Jurkat, Clone E6-1 (cell line): ENCODE results near the gene SPECC1L.
"Not testable (repeated sequence)": the region's sequence is repeated elsewhere in the genome, so short reads cannot be mapped to it uniquely, and the experiment has no call there.

Experiments
- DNase-seq: peaks from one replicate; pipeline ENCODE4 v3.0.0-alpha.2; 2011; ENCODE audit warnings: low read depth, low spot score
- H3K4me3 ChIP-seq: 2 replicates; pipeline ENCODE4 v1.5.1; 2011; ENCODE audit warnings: mild to moderate bottlenecking, low read length, control low read depth, moderate library complexity

SPECC1L gene

DNA sequence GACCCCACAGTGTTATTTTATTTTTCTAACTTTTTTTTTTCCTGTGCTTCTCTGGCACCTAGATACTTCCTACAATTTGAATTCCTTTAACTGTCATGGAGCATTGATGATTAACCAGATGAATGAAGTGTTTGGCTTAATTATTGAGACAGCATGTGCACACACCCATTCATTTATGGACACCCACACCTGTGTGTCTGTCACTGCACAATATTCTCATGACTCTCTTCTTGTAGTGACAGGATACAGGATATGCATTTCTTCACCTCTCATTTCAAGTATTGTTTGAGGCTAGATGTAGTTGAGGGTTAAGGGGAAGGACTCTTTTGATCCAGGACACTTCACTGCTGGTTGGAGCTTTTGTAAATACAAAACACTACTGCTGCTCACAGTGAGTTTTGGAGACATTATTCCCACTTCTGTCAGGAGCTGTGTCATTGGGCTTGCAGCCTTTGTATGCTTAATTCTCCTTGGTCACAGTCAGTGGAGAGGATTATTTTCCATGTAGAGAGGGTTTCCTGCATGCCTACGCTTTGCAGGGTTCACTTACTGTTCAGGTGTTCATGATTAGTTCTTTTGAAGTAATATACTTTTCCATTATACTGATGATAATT lies 33.5 kb downstream of the SPECC1L start:
- no peak overlapping the region for H3K4me3 ChIP-seq
- peak; percentile 55 for DNase-seq

DNA sequence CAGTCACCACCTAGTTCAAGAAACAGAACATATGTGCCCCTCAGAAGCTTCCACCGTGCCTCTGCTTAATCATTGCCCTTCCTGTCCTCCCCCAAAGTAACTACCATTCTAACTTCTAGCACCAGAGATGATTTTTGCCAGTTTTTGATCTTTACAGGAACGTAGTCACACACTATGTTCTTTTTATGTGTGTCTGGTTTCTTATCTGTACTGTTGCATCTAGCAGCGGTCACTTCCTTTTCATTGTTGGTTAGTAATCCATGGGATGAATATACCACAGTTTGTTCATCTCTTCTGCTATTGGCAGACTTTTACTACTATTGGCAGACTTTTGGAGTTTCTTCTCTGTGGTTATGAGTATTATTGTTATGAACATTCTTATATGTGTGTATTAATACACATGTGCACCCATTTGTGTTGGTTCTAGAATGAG lies 34.6 kb downstream of the SPECC1L start:
- DNase-seq, result peak; percentile 96
- H3K4me3 ChIP-seq, result no peak overlapping the region

DNA sequence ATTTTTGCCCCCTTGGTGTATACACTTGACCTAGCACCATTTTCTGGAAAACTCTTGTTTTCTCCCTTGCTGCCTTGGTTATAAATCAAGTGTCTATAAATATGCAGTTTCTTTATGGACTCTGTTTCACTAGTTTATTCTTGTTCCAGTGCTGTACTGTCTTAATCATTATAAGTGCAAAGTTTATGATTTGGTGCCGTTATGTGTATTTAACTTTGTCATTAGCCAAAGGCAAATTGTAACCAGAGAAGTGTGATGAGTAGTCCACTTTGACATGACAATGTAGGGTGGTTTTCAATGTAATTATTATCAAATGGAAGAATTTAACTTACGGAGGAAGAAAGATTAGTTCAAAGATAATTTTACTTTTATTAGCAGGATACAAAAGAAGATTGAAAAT lies 40.3 kb downstream of the SPECC1L start:
- no peak overlapping the region for H3K4me3 ChIP-seq
- DNase-seq, result no peak

DNA sequence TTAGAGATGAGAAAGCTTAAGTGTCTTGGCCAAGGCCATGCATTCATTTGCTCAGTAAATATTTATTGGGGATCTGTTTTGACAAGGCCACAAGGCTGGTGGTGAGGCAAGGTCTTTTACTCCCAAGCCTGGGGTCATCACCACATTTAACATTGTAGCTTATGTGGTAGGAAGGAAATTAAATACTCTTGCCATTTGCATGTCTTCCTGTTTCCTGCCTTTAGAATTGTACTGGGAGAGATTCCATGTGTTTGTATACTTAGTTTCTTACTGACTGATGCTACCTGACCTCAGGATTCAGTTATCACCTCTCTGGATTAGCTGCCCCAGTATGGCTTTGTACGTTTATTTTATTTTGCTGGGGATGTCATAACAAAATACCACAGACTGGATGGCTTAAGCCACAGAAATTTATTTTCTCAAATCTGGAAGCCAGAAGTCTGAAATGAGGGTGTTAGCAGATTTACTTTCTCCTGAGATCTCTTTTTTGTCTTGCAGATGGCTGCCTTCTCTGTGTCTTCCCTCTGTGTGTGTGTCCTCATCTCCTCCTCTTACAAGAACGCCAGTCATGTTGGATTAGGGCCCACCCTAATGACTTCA lies 44.8 kb downstream of the SPECC1L start:
- DNase-seq, result no peak

DNA sequence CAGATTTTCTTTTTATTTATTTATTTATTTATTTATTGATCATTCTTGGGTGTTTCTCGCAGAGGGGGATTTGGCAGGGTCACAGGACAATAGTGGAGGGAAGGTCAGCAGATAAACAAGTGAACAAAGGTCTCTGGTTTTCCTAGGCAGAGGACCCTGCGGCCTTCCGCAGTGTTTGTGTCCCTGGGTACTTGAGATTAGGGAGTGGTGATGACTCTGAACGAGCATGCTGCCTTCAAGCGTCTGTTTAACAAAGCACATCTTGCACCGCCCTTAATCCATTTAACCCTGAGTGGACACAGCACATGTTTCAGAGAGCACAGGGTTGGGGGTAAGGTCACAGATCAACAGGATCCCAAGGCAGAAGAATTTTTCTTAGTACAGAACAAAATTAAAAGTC lies 45.6 kb downstream of the SPECC1L start:
- not testable (repeated sequence) for DNase-seq, H3K4me3 ChIP-seq

More for the DNA sequence above, 44.8 kb downstream of the SPECC1L start:
- no peak overlapping the region for H3K4me3 ChIP-seq

DNA sequence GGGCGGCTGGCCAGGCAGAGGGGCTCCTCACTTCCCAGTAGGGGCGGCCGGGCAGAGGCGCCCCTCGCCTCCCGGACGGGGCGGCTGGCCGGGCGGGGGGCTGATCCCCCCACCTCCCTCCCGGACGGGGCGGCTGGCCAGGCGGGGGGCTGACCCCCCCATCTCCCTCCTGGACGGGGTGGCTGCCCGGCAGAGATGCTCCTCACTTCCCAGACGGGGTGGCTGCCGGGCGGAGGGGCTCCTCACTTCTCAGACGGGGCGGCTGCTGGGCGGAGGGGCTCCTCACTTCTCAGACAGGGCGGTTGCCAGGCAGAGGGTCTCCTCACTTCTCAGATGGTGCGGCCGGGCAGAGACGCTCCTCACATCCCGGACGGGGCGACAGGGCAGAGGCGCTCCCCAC lies 46.9 kb downstream of the SPECC1L start:
- DNase-seq, H3K4me3 ChIP-seq: not testable (repeated sequence)

DNA sequence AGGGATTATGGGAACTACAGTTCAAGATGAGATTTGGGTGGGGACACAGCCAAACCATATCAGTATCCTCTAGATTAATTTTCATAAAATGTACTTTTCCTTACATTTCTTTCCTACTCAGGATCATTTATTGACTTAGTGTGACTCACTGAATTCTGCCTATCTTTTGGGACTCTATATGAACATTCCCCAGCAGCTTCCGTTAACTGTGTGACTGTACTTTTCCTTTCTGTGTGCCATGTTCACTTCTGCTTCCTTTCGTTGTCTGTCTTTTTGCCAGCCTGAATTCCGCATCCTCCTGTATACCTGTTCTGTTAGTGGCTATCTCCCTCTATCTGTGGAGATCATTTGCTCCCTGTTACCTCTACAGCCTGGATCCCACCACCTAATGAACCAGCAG lies 48.8 kb downstream of the SPECC1L start:
- DNase-seq, result no peak
- H3K4me3 ChIP-seq, result no peak overlapping the region

DNA sequence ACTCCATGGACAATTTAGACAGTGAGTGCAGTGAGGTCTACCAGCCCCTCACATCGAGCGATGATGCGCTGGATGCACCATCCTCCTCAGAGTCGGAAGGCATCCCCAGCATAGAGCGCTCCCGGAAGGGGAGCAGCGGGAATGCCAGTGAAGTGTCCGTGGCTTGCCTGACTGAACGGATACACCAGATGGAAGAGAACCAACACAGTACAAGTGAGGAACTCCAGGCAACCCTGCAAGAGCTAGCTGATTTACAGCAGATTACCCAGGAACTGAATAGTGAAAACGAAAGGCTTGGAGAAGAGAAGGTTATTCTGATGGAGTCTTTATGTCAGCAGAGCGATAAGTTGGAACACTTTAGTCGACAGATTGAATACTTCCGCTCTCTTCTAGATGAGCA lies 51.4 kb downstream of the SPECC1L start:
- DNase-seq, result no peak
- no peak overlapping the region for H3K4me3 ChIP-seq

DNA sequence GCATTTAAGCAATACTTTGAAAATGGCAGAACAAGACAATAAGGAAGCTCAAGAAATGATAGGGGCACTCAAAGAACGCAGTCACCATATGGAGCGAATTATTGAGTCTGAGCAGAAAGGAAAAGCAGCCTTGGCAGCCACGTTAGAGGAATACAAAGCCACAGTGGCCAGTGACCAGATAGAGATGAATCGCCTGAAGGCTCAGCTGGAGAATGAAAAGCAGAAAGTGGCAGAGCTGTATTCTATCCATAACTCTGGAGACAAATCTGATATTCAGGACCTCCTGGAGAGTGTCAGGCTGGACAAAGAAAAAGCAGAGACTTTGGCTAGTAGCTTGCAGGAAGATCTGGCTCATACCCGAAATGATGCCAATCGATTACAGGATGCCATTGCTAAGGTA lies 51.9 kb downstream of the SPECC1L start:
- DNase-seq, result no peak

DNA sequence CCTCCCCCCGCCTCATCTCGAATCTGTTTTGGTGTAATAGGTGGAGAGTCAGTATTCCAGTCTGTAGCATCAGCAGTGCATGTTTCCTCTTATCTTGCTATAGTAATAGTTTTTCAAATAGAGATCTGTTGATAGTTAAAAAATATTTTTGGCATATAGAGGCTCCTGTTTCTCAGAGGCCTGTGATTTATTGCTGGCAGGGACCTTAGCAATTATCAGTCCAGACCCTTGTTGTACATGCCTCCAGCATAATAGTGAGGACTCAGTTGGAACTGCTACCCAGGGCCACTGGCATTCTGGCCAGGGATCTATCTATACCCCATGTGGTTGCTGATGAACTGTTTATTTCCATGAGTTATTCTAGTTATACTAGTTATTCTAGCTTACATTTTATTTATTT lies 52.6 kb downstream of the SPECC1L start:
- H3K4me3 ChIP-seq, result no peak overlapping the region
- no peak for DNase-seq

More for the DNA sequence above, 51.9 kb downstream of the SPECC1L start:
- H3K4me3 ChIP-seq, result no peak overlapping the region

DNA sequence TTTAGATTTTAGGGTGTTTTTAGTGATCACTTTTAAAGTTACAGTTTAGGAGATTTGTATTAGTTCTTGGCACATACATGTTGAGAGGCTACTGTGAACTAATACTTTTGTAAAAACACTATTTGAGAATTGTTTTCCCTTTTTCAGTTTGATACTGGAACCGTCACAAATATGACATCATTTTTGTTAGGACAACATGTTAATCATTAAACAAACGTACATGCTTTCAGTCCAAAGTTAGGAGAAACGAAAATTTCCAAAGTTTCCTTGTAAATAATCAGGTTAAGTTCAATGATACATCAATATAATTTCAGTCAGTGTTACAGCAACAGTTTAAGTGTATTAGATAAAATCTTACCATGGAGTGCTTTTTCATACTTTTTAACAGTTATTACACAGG lies 53.1 kb downstream of the SPECC1L start:
- no peak for DNase-seq
- no peak overlapping the region for H3K4me3 ChIP-seq

DNA sequence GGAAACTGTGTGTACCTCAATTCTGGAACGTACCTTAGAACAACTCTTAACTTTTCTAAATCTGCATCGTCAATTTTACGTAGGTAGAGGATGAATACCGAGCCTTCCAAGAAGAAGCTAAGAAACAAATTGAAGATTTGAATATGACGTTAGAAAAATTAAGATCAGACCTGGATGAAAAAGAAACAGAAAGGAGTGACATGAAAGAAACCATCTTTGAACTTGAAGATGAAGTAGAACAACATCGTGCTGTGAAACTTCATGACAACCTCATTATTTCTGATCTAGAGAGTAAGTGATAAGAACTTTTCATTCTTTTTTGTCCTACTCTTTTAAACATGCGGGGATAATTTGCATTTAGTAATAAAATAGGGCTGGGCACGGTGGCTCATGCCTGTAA lies 53.5 kb downstream of the SPECC1L start:
- no peak overlapping the region for H3K4me3 ChIP-seq
- DNase-seq, result no peak

DNA sequence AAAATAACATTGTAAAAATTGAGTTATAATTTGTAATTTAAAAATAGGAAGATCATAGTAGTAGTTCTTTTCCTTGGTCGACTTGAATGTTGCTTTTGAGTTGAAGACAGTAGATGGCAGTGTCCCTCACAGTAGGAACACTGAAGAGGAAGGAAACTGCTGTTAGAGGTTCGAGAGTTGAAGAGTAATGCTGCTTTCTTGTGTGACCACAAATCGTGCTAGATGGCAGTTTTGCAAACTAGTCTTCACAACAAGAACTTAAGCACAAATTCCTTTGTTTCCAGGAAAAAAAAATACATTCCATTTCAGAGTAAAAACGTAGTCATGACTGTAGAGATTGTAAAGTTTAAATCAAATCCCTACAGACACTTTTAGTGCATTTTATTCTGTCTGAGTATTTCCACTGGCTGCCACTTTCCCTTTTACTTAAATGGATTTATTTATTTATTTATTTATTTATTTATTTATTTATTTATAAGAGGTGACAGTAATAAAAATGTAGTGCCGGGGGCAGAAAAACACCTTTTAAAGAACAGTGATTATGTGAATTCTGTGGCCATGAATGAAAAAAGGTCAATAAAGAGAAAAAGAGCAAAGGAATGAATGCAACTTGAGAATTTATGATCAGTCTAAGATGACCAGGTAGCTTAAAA lies 54.6 kb downstream of the SPECC1L start:
- peak; percentile 90 for DNase-seq
- no peak overlapping the region for H3K4me3 ChIP-seq

DNA sequence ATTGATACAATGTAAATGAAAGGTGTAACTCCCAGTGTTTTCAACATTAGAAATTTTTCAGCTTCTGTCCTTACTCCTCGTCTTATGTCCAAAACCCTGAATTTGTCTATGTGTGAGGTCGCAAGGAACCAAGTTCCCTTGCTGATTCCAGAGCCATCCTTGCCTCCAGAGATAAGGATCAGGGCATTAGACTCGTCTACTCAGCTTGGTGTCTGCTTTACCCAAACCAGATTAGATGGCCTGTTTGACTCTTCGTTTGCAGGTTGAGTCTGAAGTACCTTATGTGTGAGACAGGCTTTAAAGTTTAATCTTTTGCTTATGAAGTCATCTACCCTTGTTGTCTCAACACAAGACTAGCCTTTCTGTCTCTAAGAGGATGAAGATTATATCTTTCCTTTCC lies 55.6 kb downstream of the SPECC1L start:
- no peak overlapping the region for H3K4me3 ChIP-seq
- DNase-seq, result no peak

DNA sequence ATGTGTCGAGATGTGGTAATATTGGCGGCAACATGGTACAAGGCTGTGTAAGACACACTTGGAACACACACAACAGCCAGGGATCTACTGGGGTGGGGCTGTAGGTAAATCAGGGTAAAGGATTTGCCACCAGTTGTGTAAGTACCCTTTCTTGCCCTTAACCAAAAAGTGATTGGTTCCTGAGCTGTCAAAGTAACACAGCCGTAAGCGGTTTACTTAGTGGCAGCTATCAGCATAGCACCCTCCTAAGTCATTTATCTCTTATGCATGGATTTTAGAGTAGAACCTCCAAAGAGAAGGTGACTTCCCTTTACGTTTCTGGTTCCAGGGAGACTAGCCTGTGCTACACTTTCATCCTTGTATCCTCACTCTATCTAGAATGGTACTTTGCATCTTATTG lies 57.2 kb downstream of the SPECC1L start:
- DNase-seq, result peak; percentile 14
- no peak overlapping the region for H3K4me3 ChIP-seq

DNA sequence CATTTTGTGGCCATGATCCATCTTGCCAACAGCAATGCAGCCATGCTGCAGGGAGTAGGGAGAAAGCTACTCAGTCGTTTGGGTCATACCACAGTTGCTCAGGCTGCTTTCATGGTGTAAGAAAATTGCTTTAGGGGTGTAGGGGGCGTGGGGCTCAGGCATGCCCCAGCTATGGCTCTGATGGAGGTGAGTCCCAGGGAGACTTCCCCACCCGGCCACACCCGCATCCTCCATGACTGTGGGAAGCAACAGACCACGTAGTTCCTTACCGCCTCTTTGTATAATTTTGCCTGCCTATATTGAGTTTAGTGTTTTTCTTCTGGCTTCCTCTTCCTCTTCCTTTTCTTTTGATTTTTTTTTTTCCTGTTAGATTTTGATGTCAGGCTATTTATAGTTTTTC lies 58.8 kb downstream of the SPECC1L start:
- DNase-seq, result peak; percentile 15
- no peak overlapping the region for H3K4me3 ChIP-seq

DNA sequence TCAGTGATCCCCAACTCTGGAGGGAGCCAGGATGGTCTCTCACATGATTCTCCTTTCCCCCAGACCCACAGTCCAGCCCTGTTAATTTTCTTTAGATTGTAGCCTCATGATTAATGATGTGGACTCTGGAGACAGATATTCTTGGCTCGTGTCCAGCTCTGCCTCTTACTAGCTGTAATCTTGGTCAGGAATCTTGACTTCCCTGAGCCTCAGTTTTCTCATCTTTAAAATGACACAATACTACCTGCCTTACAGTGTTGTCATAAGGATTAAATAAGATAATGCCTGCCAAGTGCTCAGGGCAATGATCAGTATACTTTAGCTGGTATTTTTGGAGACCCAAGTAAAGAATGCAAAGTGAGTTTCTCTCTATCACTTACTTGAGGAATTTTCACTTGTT lies 60.0 kb downstream of the SPECC1L start:
- H3K4me3 ChIP-seq, result no peak overlapping the region
- no peak for DNase-seq

DNA sequence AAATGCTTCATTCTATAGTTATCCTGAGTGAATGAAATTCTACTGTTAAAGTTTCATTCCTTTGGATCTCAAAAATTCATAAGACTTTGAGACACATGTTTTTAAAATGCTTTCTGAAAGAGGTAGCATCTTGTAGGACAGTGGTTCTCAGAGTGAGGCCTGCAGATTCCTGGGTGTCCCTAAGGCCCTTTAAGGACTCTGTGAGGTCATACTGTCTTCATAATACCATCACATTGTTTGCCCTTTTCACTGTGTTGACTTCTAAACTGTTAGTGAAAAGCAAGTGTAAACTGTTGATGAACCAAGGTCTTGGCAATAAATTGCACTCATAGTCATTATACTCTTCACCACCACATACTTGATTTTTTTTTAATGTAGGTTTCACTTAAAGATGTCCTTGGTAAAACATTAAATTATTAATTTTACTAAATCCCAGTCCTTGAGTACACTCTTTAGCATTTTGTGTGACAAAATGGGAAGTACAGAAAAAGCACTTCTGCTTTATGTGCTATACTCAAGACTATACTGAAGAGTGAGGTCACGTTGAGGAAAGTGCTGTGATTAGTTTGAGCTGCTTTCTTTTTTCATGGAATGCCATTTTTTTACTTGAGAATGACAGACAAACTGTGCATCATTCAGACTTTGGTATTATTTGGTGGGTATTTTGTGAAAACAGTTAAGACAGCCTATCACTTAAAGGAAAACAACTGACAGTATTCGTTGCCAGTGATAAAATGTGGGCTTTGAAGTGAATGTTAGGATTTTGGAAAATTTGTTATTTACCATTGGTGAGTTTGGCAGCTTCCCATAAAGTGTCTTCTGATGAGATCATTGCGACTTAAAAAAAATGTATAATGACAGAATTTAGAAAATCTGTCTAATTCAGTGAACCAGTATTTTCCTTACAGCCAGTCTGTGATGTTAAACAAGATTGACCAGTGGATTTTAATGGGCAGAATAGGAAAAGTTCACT lies 61.1 kb downstream of the SPECC1L start:
- no peak for DNase-seq

DNA sequence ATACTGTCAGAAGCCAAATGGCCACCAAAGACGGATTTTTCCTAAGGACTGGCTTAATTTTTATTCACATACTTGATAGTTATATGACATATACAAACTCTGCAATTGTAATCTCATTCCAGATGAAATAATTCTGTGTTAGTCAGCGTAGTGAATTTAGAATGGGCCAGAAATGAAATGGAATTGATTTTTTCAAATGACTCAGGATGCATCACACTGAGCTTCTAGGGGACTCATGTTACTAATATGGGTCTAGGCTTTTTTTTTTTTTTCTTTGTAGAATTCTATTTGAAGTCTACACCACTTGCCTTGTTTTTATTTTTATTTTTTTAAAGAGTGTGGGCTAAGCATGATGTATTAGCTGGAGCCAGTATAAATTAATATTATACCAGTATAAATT lies 62.7 kb downstream of the SPECC1L start:
- no peak overlapping the region for H3K4me3 ChIP-seq
- DNase-seq, result no peak

More for the DNA sequence above, 61.1 kb downstream of the SPECC1L start:
- no peak overlapping the region for H3K4me3 ChIP-seq

DNA sequence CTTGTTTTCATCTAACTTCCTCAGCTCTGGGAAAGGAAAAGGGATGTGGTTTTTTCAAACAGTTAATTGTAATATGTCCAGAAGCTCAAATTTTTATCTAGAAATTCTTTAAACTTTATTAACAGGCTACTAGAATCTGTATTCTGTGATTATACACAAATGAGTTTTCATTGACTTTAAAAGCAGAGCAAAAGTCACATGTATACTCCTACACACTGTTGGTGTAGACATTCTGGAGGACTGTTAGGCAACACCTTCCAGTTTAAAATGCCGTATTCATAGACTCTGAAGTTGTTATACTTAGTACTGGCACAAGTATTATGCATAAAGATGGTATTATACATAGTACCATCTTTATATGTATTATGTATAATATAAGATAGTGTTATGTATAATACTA lies 64.9 kb downstream of the SPECC1L start:
- DNase-seq, result no peak

More for the DNA sequence above, 64.9 kb downstream of the SPECC1L start:
- no peak overlapping the region for H3K4me3 ChIP-seq
